GM12801 (cell line): ENCODE data around the gene LHFPL5.

ENCODE experiments used
- TF ChIP-seq, protein P1 (sequence below): IDR thresholded peaks from one replicate; pipeline ENCODE4 v1.5.1; 2011; ENCODE audit warnings: control low read depth; ENCODE audit not compliant: insufficient read length; ENCODE audit errors: extremely low read depth

Gene LHFPL5

DNA sequence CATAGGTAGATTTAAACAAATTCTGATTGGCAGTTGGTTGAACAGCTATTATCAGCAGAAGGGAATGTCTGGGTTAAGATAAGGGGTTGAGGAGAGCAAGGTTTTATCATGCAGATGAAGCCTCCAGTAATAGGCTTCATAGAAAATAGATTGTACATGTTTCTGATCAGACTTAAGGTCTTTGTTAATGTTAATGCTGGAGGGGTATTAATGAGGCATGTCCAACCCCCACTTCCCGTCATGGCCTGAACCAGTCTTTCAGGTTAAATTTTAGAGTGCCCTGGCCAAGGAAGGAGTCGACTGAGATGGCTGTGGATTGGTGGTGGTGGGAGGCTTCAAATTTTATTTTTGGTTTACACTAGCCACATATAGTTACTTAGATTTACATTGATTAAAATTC, 21.0 kb upstream of the LHFPL5 start:
- TF ChIP-seq, protein P1, sequence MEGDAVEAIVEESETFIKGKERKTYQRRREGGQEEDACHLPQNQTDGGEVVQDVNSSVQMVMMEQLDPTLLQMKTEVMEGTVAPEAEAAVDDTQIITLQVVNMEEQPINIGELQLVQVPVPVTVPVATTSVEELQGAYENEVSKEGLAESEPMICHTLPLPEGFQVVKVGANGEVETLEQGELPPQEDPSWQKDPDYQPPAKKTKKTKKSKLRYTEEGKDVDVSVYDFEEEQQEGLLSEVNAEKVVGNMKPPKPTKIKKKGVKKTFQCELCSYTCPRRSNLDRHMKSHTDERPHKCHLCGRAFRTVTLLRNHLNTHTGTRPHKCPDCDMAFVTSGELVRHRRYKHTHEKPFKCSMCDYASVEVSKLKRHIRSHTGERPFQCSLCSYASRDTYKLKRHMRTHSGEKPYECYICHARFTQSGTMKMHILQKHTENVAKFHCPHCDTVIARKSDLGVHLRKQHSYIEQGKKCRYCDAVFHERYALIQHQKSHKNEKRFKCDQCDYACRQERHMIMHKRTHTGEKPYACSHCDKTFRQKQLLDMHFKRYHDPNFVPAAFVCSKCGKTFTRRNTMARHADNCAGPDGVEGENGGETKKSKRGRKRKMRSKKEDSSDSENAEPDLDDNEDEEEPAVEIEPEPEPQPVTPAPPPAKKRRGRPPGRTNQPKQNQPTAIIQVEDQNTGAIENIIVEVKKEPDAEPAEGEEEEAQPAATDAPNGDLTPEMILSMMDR = no peak

DNA sequence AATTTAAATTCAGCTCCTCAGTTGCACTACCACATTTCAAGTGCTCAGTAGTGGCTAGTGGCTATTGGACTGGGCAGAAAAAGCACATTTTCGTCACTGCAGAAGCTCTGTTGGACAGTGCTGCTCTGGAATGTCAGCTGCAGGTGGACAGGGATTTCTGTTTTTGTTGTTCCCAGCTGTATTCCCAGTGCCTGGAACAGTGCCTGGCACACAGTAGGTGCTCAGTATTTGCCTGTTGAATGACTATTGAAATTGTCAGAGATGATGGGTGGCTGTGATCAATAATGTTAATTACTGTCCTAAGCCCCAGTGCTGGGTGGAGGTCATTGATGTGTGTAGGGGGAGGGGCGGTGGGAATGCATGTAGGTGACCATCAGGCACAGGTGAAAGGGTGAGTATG, 18.9 kb upstream of the LHFPL5 start:
- TF ChIP-seq, protein P1 = no peak

DNA sequence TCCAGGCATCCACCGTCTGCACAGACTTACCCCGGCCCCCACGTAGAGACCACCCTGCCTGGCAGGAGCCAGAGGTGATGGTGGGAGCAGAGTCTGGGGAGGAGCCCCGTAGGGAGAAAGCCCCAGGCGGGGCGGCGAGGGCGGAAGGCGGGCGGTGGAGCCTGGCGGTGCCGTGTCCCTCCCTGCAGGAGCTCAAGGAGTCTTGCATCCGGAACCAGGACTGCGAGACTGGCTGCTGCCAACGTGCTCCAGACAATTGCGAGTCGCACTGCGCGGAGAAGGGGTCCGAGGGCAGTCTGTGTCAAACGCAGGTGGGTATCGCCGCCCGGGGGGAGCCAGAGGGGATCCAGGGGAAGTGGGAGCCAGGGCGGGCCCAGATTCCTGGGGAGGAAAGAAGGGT, 18.3 kb upstream of the LHFPL5 start:
- TF ChIP-seq, protein P1 = no peak

DNA sequence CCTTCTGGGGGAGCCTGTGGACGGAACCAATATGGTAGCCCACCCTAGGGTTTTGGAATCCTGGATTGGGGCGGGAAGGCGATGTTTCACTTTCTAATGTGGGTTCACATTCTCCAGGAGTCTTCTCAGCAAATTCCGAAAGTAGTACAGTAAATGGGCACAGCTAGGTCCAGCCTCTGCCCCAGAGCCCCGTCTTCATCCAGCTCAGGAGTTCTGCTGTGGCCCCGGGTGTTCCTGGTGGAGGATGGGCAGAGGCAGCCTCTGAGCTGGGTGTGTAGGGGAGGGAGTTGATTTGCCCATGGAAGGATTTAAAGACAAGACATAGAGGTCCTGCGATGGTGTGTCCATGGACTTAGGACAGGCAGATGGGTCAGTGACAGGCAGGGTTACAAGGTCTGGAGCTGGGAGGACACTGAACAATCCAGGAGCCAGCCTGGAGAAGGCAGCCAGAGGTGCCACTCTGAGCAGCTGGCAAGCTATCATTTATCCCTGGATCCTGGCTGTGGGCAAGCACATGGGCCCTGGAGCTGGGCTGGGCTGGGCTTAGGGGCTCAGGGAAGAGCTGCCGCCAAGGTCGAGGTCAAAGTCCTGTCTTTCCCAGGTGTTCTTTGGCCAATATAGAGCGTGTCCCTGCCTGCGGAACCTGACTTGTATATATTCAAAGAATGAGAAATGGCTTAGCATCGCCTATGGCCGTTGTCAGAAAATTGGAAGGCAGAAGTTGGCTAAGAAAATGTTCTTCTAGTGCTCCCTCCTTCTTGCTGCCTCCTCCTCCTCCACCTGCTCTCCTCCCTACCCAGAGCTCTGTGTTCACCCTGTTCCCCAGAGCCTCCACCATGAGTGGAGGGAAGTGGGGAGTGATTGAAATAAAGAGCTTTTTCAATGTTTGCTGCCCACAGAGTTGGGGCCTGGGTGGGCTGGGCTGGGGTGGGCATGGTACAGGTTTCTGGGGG, 17.6 kb upstream of the LHFPL5 start:
- TF ChIP-seq, protein P1 = no peak

DNA sequence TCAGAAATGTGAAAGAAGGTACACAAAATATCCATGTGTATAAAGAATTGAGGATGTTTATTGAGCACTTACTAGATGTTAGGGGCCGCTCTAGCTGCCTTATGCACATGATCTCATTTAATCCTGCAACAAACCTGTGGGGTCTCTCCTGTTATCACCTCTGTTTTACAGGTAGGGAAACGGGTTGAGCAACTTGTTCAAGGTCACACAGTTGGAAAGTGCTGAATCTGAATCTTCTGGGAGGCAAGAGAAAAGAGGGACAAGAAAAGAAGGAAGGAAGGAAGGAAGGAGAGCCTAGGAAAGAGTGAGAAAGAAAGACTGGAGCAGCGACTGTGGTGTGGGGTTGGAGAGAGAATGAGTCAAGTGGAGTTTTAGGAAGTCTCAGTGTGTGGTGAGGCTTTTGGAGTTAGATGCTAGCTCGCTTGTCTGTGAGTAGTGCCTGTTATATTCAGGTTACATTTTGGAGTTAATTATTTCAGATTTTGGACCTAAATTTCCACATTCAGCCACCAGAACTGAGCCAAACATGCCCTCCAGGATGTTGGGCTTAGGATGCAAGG, 16.6 kb upstream of the LHFPL5 start:
- TF ChIP-seq, protein P1 = no peak

DNA sequence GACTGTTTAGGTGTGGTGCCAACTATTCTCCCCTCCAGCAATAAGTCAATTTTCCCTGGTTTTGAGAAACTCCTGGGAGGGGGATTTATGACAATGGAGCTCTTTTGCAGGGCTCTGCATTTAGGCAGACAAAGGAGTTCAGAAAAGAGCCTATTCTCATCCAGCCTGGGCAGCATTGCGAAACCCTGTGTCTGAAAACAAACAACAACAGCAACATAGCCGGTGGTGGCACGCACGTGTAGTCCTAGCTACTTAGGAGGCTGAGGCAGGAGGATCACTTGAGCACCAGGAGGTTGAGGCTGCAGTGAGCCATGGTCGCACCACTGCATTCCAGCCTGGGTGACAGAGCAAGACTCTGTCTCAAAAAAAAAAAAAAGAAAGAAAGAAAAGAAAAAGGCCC, 14.5 kb upstream of the LHFPL5 start:
- TF ChIP-seq, protein P1 = no peak

DNA sequence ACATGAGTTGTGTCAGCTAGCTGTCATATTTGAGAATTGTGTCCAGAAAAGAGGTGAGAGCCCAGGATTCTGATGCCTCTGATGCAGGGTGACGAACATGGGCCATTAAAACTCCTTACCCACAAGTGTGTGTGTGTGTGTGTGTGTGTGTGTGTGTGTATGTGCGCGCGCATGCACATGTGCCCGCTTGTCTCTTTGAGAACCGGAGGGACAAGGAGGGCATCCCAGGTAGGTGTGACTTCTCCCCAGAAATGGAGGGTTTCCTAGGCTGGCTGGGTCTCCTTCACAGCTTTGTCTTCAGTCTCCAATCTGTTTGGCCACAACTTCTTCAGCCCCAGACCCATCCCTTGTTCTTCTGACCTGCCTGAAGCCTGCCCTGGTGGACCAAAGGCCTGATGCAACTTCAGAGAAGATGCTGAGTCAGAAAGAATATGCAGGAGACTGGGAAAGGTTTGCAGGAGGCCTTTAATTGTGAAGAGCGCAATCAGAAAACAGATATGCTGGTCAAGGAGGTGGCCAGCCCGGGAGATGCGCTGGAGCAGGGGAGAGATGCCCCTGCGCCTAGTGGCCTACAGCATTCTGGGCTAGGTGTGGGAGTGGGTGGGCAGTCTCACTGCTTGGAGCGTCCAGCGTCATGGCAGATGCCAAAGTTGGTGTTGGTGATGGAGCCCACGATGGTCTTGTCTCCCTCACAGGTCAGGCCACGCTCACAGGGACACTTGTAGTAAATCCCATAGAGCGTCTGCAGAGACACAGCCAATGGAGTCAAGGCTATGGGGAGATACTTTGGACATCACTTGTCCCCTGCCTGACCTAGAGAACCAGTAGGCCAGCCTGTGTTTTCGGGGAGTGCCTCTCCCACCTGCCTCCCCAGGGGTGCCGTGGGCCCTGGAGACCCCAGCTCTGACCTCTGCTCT, 10.4 kb upstream of the LHFPL5 start:
- TF ChIP-seq, protein P1 = no peak
